GM12801 (cell line): ENCODE measurements around the gene RBMS1.

Experiments used
- TF ChIP-seq, protein P1 (sequence below): IDR thresholded peaks from one replicate; pipeline ENCODE4 v1.5.1; 2011; ENCODE audit warnings: control low read depth; ENCODE audit not compliant: insufficient read length; ENCODE audit errors: extremely low read depth

Gene RBMS1

DNA sequence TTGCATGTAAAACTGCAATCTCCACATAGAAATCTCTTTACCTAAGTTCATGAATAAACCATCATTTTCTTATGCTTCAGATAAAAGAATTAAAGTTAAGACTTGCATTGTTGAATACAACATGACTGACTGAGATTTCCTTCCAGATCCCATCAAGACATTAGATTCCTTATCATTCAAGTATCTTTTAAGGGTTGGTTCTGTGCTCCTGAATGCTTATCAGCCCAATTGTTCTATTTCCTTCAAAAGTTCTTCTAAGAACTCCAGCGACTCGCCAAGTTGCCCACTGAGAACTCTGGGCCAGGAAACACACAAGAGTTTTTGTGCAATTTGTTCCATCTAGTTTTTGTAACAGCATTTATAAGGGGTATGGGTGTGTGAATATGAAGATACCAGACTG is 120.3 kb downstream of the RBMS1 start:
- TF ChIP-seq, protein P1, sequence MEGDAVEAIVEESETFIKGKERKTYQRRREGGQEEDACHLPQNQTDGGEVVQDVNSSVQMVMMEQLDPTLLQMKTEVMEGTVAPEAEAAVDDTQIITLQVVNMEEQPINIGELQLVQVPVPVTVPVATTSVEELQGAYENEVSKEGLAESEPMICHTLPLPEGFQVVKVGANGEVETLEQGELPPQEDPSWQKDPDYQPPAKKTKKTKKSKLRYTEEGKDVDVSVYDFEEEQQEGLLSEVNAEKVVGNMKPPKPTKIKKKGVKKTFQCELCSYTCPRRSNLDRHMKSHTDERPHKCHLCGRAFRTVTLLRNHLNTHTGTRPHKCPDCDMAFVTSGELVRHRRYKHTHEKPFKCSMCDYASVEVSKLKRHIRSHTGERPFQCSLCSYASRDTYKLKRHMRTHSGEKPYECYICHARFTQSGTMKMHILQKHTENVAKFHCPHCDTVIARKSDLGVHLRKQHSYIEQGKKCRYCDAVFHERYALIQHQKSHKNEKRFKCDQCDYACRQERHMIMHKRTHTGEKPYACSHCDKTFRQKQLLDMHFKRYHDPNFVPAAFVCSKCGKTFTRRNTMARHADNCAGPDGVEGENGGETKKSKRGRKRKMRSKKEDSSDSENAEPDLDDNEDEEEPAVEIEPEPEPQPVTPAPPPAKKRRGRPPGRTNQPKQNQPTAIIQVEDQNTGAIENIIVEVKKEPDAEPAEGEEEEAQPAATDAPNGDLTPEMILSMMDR, result no peak

DNA sequence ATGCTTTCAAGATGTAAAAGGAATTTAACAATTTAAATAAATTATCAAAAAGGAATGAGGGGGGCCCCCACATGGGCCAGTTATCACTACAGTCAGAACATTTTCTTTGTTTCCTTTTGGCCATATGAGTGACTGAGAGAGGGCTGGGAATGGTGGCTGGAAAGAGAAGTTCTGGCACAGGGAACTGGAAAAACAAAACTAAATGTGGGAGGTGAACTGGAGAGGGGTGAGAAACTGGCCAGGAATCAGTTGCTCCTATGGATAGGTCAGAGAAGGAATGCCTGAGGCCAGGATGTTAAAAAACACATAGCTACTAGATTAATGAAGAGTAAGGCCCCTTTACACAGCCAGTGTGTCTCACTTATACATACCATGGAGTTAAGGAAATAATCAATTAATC is 121.0 kb downstream of the RBMS1 start:
- TF ChIP-seq, protein P1, result no peak

DNA sequence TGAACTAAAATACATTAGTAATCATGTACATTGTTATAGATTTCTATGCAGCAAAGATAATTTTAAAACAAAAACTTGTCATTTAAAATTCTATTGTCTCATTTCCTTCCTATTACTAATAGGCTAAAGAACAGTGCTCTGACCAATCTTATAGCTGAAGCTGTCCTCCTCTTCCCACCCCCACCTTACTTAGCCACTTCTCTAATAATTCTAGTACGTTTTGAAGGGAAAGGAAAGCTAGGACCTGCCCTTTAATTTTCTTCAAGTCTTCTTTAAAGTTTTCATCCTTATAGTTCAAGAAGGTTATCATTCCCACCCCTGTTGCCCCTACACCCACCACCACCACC is 121.6 kb downstream of the RBMS1 start:
- TF ChIP-seq, protein P1, result no peak

DNA sequence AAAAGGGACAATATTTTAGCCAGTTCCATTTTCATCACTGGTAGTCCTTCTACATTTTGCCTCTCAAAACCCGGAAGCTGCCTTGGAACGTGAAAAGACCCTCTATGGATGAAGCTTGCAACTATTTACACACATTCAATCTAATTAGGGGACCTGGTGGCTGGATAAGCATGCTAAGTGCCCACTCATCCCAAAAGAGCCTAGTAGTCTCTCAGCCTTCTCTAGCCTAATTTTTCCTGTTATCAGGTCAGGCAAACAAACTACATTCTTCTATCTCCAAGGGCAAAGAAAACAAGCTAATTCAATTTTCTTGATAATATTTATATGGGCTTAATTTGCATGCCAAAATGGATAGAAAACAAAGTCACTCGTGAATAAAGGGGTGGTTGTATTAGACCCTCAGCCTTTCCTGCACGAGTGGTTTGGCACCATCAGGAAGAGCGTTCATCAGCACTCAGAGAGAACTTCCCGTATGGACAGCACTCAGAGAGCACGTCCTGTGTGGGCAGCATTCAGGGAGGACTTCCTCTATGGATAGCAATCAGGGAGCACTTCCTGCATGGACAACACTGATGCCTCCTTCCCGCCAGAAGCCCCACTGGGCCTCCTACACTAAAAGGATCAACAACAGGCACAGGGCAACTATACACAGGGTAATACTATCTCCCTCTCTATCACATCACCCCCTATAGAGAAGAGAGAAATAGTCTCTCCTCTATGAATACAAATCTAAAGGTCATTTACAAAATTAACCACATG is 122.2 kb downstream of the RBMS1 start:
- TF ChIP-seq, protein P1, result no peak

DNA sequence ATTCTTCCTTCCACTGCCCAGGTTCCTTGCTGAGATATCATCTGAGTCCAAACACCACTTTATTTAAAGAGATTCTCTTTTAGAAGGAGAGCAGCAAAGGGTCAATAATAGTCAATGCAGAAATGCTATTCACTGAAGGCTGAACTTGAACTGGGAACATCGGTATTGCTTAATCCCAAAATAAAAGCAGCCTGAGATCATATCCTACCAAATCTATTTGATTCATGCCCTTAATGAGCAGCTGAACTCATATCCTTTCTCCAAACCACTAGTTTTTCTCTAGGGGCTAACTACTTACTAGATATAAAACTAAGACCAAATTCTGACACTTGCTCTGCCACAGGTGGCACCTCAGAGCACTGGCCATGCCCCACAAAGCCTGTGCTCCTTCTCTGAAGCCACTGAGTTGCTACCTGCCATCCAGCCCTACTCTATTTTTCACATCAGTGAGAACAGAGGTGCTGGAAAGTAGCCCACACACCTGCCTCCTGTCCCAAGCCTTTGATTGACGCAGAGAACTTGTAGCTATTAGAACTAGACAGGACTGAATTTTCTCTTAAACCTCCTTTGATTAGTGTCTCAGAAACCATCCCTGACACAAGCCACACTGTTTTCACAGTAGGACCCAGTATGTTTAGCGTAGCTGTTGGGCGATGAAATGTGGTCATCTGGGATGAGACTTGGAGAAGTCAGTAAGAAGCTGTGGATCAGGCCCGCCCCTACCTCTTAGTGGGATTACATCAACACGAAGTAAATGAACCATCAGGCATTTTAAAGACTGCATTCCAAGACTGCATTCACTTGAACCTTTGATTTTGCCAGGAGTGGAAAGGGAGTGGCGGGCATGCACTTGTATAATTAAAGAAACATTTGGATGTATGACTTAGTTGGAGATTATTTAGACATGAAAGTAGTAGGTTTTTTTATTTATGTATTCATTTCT is 124.3 kb downstream of the RBMS1 start:
- TF ChIP-seq, protein P1, result no peak

DNA sequence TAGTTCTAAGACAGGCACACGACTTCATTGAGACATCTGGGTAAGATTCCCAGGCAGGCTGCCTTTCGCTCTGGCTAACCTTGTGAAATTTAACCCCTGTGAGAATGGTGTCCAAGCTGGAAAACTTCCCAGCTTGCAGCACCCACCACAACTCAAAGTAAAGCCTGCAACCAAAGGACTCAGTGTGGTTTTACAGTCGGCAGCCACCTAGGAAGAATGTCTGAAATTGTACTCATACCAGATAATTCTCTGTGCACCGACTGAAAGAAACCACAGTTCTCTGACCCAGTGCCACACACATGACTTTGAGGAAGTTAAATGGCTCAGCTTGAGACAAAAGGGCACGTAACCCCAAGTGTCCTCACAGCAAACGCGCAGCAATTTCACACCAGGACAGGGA is 125.7 kb downstream of the RBMS1 start:
- TF ChIP-seq, protein P1, result no peak

DNA sequence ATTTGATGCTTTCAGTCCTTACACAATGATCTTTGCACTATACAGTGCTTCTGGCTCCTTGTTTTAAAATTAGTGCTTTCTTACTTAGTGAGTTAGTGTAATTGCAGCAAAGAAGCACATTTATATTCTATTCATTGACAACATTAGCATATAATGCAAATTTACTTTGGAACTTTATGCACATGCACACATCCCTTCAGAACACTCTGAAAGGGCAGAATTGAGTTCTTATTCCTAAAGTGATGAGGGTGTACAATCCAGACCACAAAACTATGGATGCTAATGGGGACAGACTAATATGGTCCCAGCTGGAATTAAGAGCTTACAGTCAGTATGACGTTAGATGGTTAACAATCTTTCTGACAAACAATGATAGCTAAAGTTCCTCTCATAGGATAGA is 127.1 kb downstream of the RBMS1 start:
- TF ChIP-seq, protein P1, result no peak
